K562 (cell line): Measurements from ENCODE around the gene ANKMY2. TPM values are rescaled to one million over a fixed set of nuclear protein-coding genes. Genes with fewer than 3 reads are reported as not detected.

Source experiments
- ATAC-seq: fragments of 200-7000 bp; cut with Tn5 transposase; 3 replicates; pipeline ENCODE4 v1.9.1; 2020; ENCODE audit warnings: moderate library complexity
- BruUV-seq: library from RNA; stranded (reverse); fragments of 400-500 nt; replicated peaks from 2 replicates; lab custom pipeline; 2021; lab: Mats Ljungman, UMichigan
- CTCF ChIA-PET: fragments of 300-600 bp; formaldehyde crosslinking; extraction: SDS; loops from one replicate; lab custom pipeline; 2021; ENCODE audit warnings: low intra/inter-chr PET ratio; lab: Yijun Ruan, JAX
- POLR2A ChIA-PET: fragments of 300-600, 350-650 bp; sonication (Branson Sonifier 250); formaldehyde crosslinking; extraction: SDS; loops from one replicate; lab custom pipeline; 2021; ENCODE audit warnings: antibody characterized with exemption, inconsistent platforms; lab: Yijun Ruan, JAX
- DNase-seq, 4 experiments: peaks; one replicate each; pipeline versions ENCODE4 v3.0.0 to v3.0.0-alpha.2; 2011 to 2018; ENCODE audit warnings: low spot score in 3 of 4, mixed read lengths in 3 of 4; ENCODE audit errors: extremely low read depth in 1 of 4
- FAIRE-seq: peaks from 2 replicates; lab custom pipeline; 2011; peaks lifted over from hg19 to GRCh38; lab: Jason Lieb, UNC
- H2AFZ ChIP-seq: 2 replicates; pipeline ENCODE4 v1.6.0; 2011; ENCODE audit warnings: low read depth, low read length, control low read depth, inconsistent platforms
- H3K27ac ChIP-seq: fragments of 200-600 bp; 3 replicates; pipeline ENCODE4 v1.8.0; 2011; ENCODE audit warnings: low read depth, mild to moderate bottlenecking, control low read depth, inconsistent platforms, low read length, moderate library complexity, mixed read lengths; ENCODE audit errors: extremely low read depth
- H3K27me3 ChIP-seq, 2 experiments: fragments of 300-600 bp in 1 of 2; 2 replicates in 1 of 2; 3 replicates in 1 of 2; pipeline versions ENCODE4 v1.6.0 to v1.8.0; 2011; ENCODE audit warnings: inconsistent platforms in 2 of 2, low read length in 2 of 2, mild to moderate bottlenecking in 1 of 2, mixed read lengths in 1 of 2, moderate library complexity in 1 of 2; ENCODE audit not compliant: control insufficient read depth in 2 of 2, insufficient read depth in 2 of 2
- H3K36me3 ChIP-seq: fragments of 300-600 bp; 3 replicates; pipeline ENCODE4 v1.8.0; 2011; ENCODE audit warnings: mild to moderate bottlenecking, low read length, inconsistent platforms; ENCODE audit not compliant: control insufficient read depth, insufficient read depth
- H3K4me1 ChIP-seq, 2 experiments: fragments of 200-600 bp in 1 of 2; replicated peaks in 1 of 2; 2 replicates in 1 of 2; 3 replicates in 1 of 2; pipeline versions ENCODE4 v1.5.1 to v1.8.0; 2011; ENCODE audit warnings: inconsistent platforms in 2 of 2, low read length in 2 of 2, mild to moderate bottlenecking in 1 of 2, mixed read lengths in 1 of 2, moderate library complexity in 1 of 2; ENCODE audit not compliant: control insufficient read depth in 2 of 2, insufficient read depth in 2 of 2
- H3K4me2 ChIP-seq: 2 replicates; pipeline ENCODE4 v1.6.1; 2011; ENCODE audit warnings: low read length, control low read depth, inconsistent platforms, mixed read lengths; ENCODE audit not compliant: insufficient read depth
- H3K4me3 ChIP-seq: fragments of 200-600 bp; sonication (generic), shearing (Covaris generic); 2 replicates; pipeline ENCODE4 v1.5.1; 2016; ENCODE audit warnings: control low read depth, inconsistent platforms
- H3K79me2 ChIP-seq: fragments of 200-600 bp; 3 replicates; pipeline ENCODE4 v1.8.0; 2011; ENCODE audit warnings: low read length, inconsistent platforms; ENCODE audit not compliant: control insufficient read depth, insufficient read depth
- H3K9ac ChIP-seq, 2 experiments: 2 replicates each; pipeline versions ENCODE4 v1.6.0 to v1.6.1; 2011; ENCODE audit warnings: low read depth in 2 of 2, low read length in 2 of 2, control low read depth in 1 of 2, inconsistent platforms in 1 of 2, mild to moderate bottlenecking in 1 of 2, mixed read lengths in 1 of 2; ENCODE audit not compliant: insufficient read depth in 1 of 2
- H3K9me1 ChIP-seq: one replicate; pipeline ENCODE4 v1.6.0; 2011; ENCODE audit warnings: inconsistent platforms, mild to moderate bottlenecking, low read length, moderate library complexity; ENCODE audit not compliant: control insufficient read depth, insufficient read depth
- H3K9me3 ChIP-seq: replicated peaks from 2 replicates; pipeline ENCODE4 v1.5.1; 2011; ENCODE audit warnings: low read depth, low read length, inconsistent platforms; ENCODE audit not compliant: control insufficient read depth, insufficient read depth
- H4K20me1 ChIP-seq: replicated peaks from 2 replicates; pipeline ENCODE4 v1.6.1; 2011; ENCODE audit warnings: low read length, inconsistent platforms, mixed read lengths; ENCODE audit not compliant: control insufficient read depth, insufficient read depth
- CCAR2 ChIP-seq: fragments of 200-400 bp; formaldehyde crosslinking; IDR thresholded peaks from 2 replicates; pipeline ENCODE4 v1.6.1; 2017; ENCODE audit warnings: mild to moderate bottlenecking, low read depth, low read length
- JUNB ChIP-seq: fragments of 450-650 bp; formaldehyde crosslinking; conservative IDR thresholded peaks from 2 replicates; pipeline ENCODE4 v1.4.0; 2020; ENCODE audit warnings: mild to moderate bottlenecking
- KDM1A ChIP-seq, 2 experiments: fragments of 450-650 bp; IDR thresholded peaks; 2 replicates each; pipeline ENCODE4 v1.6.1; 2016; ENCODE audit warnings: mild to moderate bottlenecking in 2 of 2
- OTX1 ChIP-seq: fragments of 450-650 bp; formaldehyde crosslinking; IDR thresholded peaks from 2 replicates; pipeline ENCODE4 v1.4.0; 2022; ENCODE audit warnings: mild to moderate bottlenecking
- SMAD1 ChIP-seq: fragments of 150-350 bp; IDR thresholded peaks from 2 replicates; pipeline ENCODE4 v1.6.1; 2014; ENCODE audit warnings: low read length, low read depth; ENCODE audit not compliant: partially characterized antibody
- STAG1 ChIP-seq: sonication (generic); formaldehyde crosslinking; IDR thresholded peaks from 2 replicates; pipeline ENCODE4 v1.5.0; 2020; ENCODE audit warnings: missing genetic modification reagents, borderline replicate concordance
- TRIM28 ChIP-seq: fragments of 450-650 bp; IDR thresholded peaks from 2 replicates; pipeline ENCODE4 v1.6.1; 2017
- ZBTB7A ChIP-seq: IDR thresholded peaks from 2 replicates; pipeline ENCODE4 v1.6.1; 2011; ENCODE audit warnings: low read depth, mild to moderate bottlenecking, low read length, moderate library complexity, borderline replicate concordance; ENCODE audit not compliant: control insufficient read depth
- ZFP36 ChIP-seq: fragments of 150-350 bp; IDR thresholded peaks from 2 replicates; pipeline ENCODE4 v1.6.1; 2018; ENCODE audit warnings: low read length, low read depth; ENCODE audit not compliant: partially characterized antibody
- ZNF143 ChIP-seq: sonication (generic); formaldehyde crosslinking; IDR thresholded peaks from 2 replicates; pipeline ENCODE4 v1.9.0; 2022; ENCODE audit warnings: mild to moderate bottlenecking, missing genetic modification reagents
- ZNF347 ChIP-seq: fragments of 450-650 bp; formaldehyde crosslinking; IDR thresholded peaks from 2 replicates; pipeline ENCODE4 v1.4.0; 2020; ENCODE audit warnings: low read depth, mild to moderate bottlenecking, moderate library complexity
- ZSCAN32 ChIP-seq: fragments of 450-650 bp; formaldehyde crosslinking; IDR thresholded peaks from 2 replicates; pipeline ENCODE4 v1.4.0; 2020; ENCODE audit warnings: mild to moderate bottlenecking, moderate library complexity
- WGBS: fragments of 100-300 bp; shearing (Covaris generic); methylation state at CpG from one replicate; pipeline ENCODE4 v1.1.6; 2016; ENCODE audit warnings: low coverage, mixed read lengths; ENCODE audit not compliant: insufficient coverage; ENCODE audit errors: missing lambda C conversion rate; 5-methylcytosine and 5-hydroxymethylcytosine counted together
- in situ Hi-C: fragments of 300-500 bp; cut with MboI; formaldehyde crosslinking; loops from 4 replicates; pipeline ENCODE4 v1.15.0; 2018; ENCODE audit warnings: inconsistent platforms, mixed read lengths
- intact Hi-C: fragments of 100-400 bp; cut with micrococcal nuclease; formaldehyde crosslinking; loops from 2 replicates; pipeline ENCODE4 v1.14.2; 2022
- polyA plus RNA-seq, 8 experiments: library from polyadenylated mRNA; depleted of rRNA in 4 of 8; stranded (reverse) in 5 of 8; unstranded in 3 of 8; fragments of >200 nt; fragmentation: Nextera tagmentation in 2 of 8; fragmentation: Illumina TruSeq in 1 of 8; extraction: Ambion mirVana in 2 of 8; extraction: Trizol in 1 of 8; gene quantifications; 2 replicates each; pipeline versions ENCODE4 v1.2.1 to v1.2.3, GENCODE V29; 2011 to 2014; ENCODE audit warnings: inconsistent platforms in 1 of 8, missing spikeins in 1 of 8
- total RNA-seq, 7 experiments: library from RNA; depleted of rRNA in 6 of 7; stranded (reverse); fragments of >200 nt in 6 of 7; fragmentation: Illumina TruSeq in 2 of 7; extraction: Trizol in 2 of 7; gene quantifications; 2 replicates each; pipeline versions ENCODE4 v1.2.1 to v1.2.3, GENCODE V29; 2011 to 2021; ENCODE audit warnings: low replicate concordance in 1 of 7
- TF ChIP-seq, protein P1 (sequence below): conservative IDR thresholded peaks from 2 replicates; pipeline ENCODE4 v1.6.1; 2011; ENCODE audit warnings: low read depth, mild to moderate bottlenecking, low read length; ENCODE audit not compliant: control insufficient read depth
- TF ChIP-seq, protein P2 (sequence below): IDR thresholded peaks from 2 replicates; pipeline ENCODE4 v1.6.1; 2014; ENCODE audit warnings: antibody characterized with exemption
- TF ChIP-seq, protein P3 (sequence below): fragments of 250-450 bp; sonication (Bioruptor Pico); IDR thresholded peaks from 2 replicates; pipeline ENCODE4 v1.5.0; 2021; ENCODE audit warnings: mild to moderate bottlenecking, borderline replicate concordance

The ANKMY2 gene
- total and polyA plus RNA-seq, 9 of the 15 experiments (the other 6 are each of a cell fraction or from before 2014, with no cell fraction given) = 38.9 to 71.5 (median 48.8) TPM

DNA sequence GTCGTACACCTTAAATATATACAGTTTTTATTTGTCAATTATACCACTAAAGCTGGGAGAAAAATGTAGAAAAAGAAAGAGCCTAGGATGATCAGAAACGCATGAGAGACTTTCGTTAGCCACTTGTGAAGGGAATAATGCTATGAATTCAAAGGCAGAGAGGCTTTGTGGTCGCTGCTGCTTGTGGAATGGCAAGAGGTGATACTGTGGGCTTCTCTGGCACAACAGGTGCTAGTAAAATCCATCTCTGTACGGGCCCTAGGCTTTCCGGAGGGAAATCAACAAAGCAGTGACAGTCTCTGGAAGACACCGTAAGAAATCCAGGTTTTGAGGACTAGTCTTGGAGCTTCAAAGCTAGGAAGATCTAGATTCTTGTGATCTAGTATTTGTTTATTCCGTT, 66.3 kb downstream of the ANKMY2 start:
- DNase-seq (no peak), FAIRE-seq (no peak), ATAC-seq (no peak; the same call in 2 of the 3 replicates)
- in situ Hi-C loops = no loop called here
- H3K4me2 ChIP-seq = no peak overlapping the region
- H3K27ac ChIP-seq = no peak overlapping the region
- no peaks in the 10 kb centered on the region for H3K9me3 ChIP-seq
- peak overlapping the region; percentile 53; the same call in 1 of the 2 replicates for H2AFZ ChIP-seq
- POLR2A ChIA-PET = interaction anchor here (0.6 kb wide), 1 partner anchor 151 kb away, joined by 3 read pairs; no protein-coding TSS in a partner anchor
- H3K9ac ChIP-seq = no peak overlapping the region
- H3K9me1 ChIP-seq = no peaks in the 10 kb centered on the region
- peaks cover 5 to 6% of the 10 kb centered on the region in 2 experiments; a peak in 3 of 5 replicates for H3K4me1 ChIP-seq
- CTCF ChIA-PET = no interaction called here
- no peaks in the 10 kb centered on the region for H3K36me3 ChIP-seq
- no TSS peak for BruUV-seq
- H3K27me3 ChIP-seq = no peaks in the 10 kb centered on the region
- no peaks in the 10 kb centered on the region for H4K20me1 ChIP-seq
- WGBS = 54% methylated on average over 8 of the region's 8 CpGs
- no peaks in the 10 kb centered on the region for H3K79me2 ChIP-seq
- no peak overlapping the region for H3K4me3 ChIP-seq
- intact Hi-C loops = no loop called here
- TF ChIP-seq OTX1 (CRISPR knock-in tag) = no peak
- TF ChIP-seq, protein P1, sequence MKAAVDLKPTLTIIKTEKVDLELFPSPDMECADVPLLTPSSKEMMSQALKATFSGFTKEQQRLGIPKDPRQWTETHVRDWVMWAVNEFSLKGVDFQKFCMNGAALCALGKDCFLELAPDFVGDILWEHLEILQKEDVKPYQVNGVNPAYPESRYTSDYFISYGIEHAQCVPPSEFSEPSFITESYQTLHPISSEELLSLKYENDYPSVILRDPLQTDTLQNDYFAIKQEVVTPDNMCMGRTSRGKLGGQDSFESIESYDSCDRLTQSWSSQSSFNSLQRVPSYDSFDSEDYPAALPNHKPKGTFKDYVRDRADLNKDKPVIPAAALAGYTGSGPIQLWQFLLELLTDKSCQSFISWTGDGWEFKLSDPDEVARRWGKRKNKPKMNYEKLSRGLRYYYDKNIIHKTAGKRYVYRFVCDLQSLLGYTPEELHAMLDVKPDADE = no peak
- TF ChIP-seq STAG1 = no peak
- TF ChIP-seq ZFP36 = no peak
- no peak for TF ChIP-seq ZBTB7A
- TF ChIP-seq ZSCAN32 (CRISPR knock-in tag) = no peak
- no peak for TF ChIP-seq JUNB (CRISPR knock-in tag)
- no peak for TF ChIP-seq SMAD1
- TF ChIP-seq, protein P2, sequence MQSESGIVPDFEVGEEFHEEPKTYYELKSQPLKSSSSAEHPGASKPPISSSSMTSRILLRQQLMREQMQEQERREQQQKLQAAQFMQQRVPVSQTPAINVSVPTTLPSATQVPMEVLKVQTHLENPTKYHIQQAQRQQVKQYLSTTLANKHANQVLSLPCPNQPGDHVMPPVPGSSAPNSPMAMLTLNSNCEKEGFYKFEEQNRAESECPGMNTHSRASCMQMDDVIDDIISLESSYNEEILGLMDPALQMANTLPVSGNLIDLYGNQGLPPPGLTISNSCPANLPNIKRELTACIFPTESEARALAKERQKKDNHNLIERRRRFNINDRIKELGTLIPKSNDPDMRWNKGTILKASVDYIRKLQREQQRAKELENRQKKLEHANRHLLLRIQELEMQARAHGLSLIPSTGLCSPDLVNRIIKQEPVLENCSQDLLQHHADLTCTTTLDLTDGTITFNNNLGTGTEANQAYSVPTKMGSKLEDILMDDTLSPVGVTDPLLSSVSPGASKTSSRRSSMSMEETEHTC = no peak
- TF ChIP-seq ZNF347 = no peak
- no peak for TF ChIP-seq TRIM28
- no peak for TF ChIP-seq ZNF143
- TF ChIP-seq, protein P3, sequence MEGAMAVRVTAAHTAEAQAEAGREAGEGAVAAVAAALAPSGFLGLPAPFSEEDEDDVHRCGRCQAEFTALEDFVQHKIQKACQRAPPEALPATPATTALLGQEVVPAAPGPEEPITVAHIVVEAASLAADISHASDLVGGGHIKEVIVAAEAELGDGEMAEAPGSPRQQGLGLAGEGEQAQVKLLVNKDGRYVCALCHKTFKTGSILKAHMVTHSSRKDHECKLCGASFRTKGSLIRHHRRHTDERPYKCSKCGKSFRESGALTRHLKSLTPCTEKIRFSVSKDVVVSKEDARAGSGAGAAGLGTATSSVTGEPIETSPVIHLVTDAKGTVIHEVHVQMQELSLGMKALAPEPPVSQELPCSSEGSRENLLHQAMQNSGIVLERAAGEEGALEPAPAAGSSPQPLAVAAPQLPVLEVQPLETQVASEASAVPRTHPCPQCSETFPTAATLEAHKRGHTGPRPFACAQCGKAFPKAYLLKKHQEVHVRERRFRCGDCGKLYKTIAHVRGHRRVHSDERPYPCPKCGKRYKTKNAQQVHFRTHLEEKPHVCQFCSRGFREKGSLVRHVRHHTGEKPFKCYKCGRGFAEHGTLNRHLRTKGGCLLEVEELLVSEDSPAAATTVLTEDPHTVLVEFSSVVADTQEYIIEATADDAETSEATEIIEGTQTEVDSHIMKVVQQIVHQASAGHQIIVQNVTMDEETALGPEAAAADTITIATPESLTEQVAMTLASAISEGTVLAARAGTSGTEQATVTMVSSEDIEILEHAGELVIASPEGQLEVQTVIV (CRISPR knock-in tag) = no peak
- no peak for TF ChIP-seq CCAR2
- no peak for TF ChIP-seq KDM1A (IDR thresholded peaks at IDR 0.05)
